ENCODE measurements around the gene RALGAPA1.
"Not testable (repeated sequence)": the region's sequence is repeated elsewhere in the genome, so short reads cannot be mapped to it uniquely, and the experiment has no call there.

Gene RALGAPA1

DNA sequence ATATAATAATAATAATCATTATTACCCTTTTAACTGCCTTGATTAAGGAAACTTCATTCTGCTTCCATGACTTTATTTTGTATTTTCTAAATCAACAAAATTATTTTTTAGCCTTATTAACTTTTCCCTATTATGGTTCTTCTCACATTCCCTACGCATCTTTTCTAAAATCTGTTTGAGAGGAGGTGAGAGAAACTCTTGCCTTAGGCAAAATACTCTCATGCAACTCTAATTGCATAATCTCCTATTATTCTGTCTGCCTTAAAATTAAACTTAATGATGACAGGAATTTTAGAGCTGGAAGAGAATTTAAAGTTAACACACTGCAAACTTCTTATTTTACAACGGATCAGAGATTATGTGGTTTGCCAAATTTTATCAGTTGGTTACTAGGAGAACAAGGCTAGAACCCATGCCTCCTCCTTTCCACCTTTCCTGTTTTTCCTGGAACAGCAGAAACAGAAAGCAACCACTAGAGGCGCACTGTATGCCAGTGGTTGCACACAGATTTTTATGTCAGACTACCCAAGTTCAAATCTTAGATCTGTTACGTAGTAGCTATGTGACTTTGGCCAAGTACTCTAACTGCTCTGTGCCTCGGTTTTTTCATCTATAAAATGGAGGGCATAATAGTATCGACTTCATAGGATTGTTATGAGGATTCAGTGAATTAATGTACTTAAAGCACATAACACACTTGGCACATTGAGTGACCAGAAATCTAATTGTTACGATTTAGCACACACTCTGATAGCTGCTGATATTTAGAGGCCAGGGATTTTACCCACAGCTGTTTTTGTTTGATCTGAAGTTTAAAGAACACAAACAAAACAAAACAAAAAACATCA is 12.7 kb upstream of the RALGAPA1 start:
- no peak for DNase-seq (ENCODE audit: low read depth)

GRCh38 chr14:35819591-35820540 is 10.8 kb upstream of the RALGAPA1 start:
- no peak for DNase-seq (ENCODE audit: low read depth)

- no peak for DNase-seq (ENCODE audit: low read depth)
Measured at GRCh38 chr14:35818346-35819115, 9.4 kb upstream of the RALGAPA1 start.

DNA sequence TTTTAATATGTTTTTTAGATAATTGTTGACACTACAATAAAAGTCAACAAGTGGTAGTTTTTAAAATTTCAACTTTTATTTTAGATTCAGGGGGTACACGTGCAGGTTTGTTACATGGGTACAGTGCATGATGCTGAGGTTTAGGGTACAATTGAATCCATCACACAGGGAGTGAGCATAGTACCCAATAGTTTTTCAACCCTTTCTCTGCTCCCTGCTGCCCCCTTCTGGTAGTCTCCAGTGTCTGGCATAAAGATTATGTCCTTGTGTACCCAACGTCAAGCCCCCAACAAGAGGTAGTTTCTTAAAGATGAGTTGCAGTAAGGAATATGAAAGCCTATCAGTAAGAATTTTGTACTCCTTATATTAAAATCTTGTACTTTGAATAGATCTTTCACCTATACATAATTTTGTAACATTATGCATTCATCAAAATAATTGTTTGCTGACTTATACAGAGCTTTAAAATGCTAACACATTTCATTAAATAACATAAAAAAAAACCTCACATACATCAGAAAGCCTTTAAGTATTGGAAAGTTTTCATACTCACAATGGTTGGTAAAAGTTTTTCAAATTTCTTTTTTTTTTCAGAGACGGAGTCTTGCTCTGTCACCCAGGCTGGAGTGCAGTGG is 5.4 kb upstream of the RALGAPA1 start:
- DNase-seq (ENCODE audit: low read depth), result peak; percentile 70

DNA sequence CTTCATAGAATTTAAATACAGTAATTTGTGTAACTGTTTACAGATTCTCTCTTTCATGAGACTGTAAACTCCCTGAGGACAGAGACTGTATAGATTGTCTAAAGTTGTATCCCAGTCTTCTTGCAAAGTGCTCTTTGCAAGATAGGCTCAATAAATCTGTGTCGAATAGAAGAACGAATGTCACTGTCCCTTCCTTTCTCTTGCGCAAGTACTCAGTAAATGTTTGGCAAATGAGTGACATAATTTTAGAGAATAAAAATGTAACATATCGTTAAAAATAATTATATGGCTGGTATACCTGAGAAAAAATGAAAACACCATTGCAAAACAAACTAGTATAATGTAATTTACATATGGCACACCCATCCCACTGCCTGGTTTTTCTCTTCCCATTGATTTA is 1.9 kb upstream of the RALGAPA1 start:
- no peak for DNase-seq (ENCODE audit: low read depth)

- no peak for DNase-seq (ENCODE audit: low read depth)
Measured at GRCh38 chr14:35809597-35809996, 502 bp upstream of the RALGAPA1 start.

DNA sequence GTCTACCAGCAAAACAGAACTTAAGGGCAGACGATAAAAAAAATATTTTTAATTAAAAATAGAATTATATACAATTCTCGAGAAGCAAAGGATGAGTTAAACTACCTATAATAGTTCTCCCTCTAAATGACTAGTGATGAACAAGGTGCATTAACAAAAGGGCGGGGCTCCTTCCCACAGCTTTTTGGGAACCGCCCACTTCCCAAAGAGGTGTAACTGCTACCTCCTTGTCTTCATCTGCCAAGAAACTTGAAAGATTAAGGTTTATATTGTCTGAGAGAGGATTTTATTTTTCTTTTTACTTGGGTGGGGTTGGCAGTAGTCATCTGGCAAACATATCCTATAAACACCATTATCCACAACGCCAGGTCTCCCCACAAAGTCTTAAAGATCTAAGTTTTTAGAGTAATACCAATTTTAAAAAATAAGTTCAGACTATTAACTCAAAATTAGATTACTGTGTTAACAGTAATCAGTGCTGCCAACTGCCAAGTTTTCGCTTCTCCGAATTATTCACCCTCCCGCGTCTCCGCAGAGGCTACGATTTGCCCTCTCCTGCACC is 938 bp downstream of the RALGAPA1 start:
- no peak for DNase-seq (ENCODE audit: low read depth)

DNA sequence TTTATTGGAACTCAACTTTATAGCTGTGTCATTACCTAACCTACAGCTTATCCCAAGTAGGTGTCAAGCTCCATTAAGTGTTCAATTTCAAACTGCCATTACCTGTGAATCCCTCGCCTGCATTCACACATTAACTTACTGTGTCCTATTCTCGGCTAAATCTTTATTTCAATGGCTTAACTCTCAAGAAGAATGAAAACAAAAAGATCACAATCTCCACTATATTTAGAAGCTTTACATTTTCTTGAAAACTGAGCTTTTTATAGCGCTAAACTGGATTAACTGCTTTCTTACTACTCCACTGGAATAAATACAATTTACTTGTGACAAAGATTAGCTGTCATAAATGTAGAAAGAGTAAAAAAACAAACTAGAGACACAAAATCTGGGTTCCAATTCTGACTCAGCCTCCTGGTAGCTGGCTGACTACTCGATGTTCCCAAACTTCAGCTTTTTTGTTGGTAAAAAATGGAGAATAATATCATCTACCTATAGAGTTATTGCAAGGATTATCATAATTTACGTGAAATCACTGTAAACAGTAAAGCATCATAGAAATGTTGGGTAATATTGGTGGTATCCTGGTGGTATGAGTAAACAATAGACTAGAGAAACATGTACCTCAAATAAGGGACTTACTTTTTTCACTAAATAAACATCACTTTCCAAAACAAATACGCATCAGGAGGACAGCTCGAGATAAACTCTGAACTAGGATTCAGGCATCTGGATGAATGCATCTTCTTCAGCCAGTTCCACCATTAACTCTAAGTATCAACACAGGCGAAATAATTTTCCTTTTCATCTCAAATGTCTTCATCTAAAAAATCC is 1.7 kb downstream of the RALGAPA1 start:
- DNase-seq (ENCODE audit: low read depth), result no peak

DNA sequence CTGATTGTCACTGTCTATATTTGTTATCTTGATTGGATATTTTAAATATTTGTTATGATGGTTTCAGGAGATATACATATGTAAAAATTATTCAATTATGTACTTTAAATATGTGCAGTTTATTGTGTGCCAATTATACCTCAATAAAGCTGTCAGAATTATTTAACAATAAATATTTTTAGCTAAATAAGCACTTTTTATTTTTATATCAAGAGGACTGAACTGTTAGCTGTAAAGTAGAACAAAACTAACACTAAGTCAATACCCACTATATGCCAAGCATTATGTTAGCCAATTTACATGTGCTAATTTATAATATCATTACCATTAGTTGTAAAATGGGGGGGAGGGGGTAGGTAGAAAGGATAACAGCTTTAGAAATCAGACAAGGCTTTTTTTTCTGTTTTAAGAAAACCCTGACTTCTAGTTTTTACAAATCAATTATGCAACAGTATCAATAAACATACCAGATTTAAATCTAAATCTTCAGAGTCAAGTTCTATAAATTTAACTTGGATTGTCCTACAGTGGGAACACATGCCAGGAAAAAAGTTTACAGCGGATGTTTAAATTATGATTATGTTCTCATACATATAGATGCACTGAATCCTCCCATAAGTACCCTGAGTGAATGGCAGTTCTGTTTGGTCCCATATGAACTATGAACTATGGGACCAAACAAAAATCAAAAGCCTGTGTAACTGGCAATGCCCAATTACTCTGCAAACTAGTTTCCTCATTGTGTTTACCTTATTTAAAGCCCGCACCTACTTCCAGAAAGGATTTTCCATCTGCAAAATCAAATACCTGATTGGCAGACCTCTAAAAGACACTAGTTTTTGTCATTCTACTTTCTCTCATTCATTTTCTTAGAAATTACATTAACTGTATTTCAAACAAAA is 2.8 kb downstream of the RALGAPA1 start:
- no peak for DNase-seq (ENCODE audit: low read depth)

DNA sequence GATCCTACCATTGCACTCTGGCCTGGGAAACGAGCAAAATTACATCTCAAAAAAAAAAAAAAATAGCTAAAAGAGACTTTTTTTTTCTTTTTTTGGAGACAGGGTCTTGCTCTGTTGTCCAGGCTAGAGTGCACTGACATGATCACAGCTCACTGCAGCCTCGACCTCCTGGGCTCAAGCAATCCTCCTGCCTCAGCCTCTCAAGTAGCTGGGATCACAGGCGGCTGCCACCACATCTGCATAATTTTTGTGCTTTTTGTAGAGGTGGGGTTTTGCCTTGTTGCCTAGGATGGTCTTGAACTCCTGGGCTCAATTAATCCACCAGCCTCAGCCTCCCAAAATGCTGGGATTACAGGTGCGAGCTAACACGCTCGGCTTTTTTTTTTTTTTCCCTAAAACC is 11.3 kb downstream of the RALGAPA1 start:
- no peak for DNase-seq (ENCODE audit: low read depth)

- DNase-seq (ENCODE audit: low read depth), result no peak
Measured at GRCh38 chr14:35789651-35790050, 19.4 kb downstream of the RALGAPA1 start.

DNA sequence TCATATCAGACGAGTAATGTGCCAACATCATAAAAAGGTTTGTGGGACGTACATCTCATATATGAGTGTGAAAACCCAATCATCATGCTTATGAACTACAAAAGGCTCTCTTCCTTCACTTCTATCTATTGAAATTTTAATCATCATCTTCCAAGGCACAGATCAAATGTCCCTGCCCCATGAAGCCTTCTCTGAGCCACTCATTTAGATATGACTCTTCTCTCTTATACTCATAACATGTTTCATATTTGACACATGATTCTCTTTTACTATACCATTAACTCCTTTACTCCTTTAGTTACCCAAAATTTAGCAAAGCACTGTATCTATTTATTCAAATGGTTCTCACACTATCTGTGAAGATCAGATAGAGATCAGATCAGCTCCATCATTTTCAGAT is 22.2 kb downstream of the RALGAPA1 start:
- no peak for DNase-seq (ENCODE audit: low read depth)

- no peak for DNase-seq (ENCODE audit: low read depth)
Measured at GRCh38 chr14:35783699-35784098, 25.4 kb downstream of the RALGAPA1 start.

GRCh38 chr14:35779368-35779767 is 29.7 kb downstream of the RALGAPA1 start:
- DNase-seq (ENCODE audit: low read depth), result no peak

DNA sequence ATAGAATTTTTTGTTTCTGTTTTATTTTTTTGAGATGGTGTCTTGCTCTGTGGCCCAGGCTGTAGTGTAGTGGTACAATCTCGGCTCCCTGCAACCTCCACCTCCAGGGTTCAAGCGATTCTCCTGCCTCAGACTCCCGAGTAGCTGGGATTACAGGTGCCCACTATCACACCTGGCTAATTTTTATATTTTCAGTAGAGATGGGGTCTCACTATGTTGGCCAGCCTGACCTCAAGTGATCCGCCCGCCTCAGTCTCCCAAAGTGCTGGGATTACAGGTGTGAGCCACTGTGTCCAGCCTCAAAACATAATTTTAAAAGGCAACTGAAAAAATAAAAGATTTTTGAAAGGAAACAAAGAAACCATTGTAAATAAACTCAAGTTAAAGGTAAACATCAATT is 31.5 kb downstream of the RALGAPA1 start:
- DNase-seq (ENCODE audit: low read depth), result not testable (repeated sequence)

DNA sequence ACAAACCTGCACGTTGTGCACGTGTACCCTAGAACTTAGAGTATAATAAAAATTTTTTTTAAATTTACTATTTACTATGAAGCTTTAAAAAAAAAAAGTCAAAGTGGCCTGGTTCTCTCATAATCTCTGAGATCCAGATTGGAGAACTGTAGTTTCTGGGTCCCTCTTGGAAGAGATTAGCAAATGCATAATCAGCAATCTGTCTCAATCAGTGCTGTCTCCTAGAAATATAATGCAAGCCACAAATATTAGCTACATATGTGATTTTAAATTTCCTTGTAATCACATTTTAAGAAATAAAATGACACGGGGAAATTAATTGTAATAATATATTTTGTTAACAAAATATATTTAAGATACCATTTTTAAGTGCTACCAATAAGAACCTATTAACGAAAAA is 32.3 kb downstream of the RALGAPA1 start:
- DNase-seq (ENCODE audit: low read depth), result no peak

DNA sequence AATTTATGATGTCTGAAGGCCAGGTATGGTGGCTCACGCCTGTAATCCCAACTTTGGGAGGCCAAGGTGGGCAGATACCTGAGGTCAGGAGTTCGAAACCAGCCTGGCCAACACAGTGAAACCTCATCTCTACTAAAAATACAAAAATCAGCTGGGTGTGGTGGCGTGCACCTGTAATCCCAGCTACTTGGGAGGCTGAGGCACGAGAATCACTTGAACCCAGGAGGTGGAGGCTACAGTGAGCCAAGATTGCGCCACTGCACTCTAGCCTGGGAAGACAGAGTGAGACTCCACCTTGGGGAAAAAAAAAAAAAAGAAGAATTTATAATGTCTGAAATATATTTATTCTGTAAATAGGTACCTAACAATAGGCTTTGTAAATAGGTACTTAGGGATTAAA is 33.0 kb downstream of the RALGAPA1 start:
- not testable (repeated sequence) for DNase-seq (ENCODE audit: low read depth)

DNA sequence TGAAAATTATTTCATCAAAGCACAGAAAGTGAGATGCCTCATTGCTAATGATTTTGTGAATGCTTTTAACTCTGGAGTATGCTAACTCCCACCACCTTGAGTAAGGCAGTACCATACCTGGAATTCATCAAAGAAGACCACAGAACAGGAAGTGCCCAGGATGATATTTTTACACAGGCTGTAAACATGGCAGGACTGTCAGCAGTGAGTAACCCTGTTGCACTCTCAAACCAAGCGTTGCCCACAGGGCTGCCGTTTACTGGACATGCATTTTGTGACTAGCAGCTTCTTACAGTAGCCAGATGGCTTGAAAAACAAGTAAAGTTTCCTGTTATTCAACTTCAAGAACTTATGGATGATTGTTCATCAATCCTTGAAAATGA is 42.4 kb downstream of the RALGAPA1 start:
- DNase-seq (ENCODE audit: low read depth), result no peak

- no peak for DNase-seq (ENCODE audit: low read depth)
Measured at GRCh38 chr14:35766036-35766699, 42.9 kb downstream of the RALGAPA1 start.
